ENCODE data around the gene PCSK9.
"Not testable (repeated sequence)": the region's sequence is repeated elsewhere in the genome, so short reads cannot be mapped to it uniquely, and the experiment has no call there.

The PCSK9 gene

DNA sequence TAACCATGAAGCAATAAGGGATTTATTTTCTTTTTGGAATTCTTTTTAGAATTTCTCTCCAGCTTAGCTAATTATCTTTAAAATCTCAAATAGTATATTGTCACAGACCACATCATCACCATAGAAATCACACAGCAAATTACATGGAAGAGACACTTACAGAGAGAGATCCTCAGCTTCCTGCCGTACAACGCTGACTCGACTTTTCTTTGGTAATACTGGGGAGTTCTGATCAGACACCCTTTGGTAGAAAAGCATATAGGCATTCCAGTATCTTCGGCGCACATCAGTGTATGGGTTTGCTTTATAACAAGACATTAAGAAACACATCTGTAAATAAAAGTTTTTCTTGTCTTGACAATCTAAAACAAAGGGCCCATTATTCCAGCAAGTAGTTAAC is 55.7 kb downstream of the PCSK9 start:
- peaks cover 15% of the 10 kb centered on the region for H3K36me3 ChIP-seq (replicated peaks; ENCODE audit: low read depth, low read length)
- H3K27ac ChIP-seq (ENCODE audit: low read length): no peak overlapping the region
- H3K4me3 ChIP-seq (ENCODE audit: low read length): no peak overlapping the region
- no peaks in the 10 kb centered on the region for H3K9me3 ChIP-seq (ENCODE audit: insufficient read depth, low read length)
- no peaks in the 10 kb centered on the region for H3K4me1 ChIP-seq (ENCODE audit: low read length)
- no peaks in the 10 kb centered on the region for H3K79me2 ChIP-seq (ENCODE audit: low read length)
- no peaks in the 10 kb centered on the region for H4K20me1 ChIP-seq (ENCODE audit: insufficient read depth, low read length)
- H3K4me2 ChIP-seq (ENCODE audit: low read length): no peak overlapping the region
- H3K27me3 ChIP-seq (ENCODE audit: low read depth, low read length): no peaks in the 10 kb centered on the region
- no peak overlapping the region for H2AFZ ChIP-seq (ENCODE audit: low read depth, low read length)
- TF ChIP-seq, protein P1, sequence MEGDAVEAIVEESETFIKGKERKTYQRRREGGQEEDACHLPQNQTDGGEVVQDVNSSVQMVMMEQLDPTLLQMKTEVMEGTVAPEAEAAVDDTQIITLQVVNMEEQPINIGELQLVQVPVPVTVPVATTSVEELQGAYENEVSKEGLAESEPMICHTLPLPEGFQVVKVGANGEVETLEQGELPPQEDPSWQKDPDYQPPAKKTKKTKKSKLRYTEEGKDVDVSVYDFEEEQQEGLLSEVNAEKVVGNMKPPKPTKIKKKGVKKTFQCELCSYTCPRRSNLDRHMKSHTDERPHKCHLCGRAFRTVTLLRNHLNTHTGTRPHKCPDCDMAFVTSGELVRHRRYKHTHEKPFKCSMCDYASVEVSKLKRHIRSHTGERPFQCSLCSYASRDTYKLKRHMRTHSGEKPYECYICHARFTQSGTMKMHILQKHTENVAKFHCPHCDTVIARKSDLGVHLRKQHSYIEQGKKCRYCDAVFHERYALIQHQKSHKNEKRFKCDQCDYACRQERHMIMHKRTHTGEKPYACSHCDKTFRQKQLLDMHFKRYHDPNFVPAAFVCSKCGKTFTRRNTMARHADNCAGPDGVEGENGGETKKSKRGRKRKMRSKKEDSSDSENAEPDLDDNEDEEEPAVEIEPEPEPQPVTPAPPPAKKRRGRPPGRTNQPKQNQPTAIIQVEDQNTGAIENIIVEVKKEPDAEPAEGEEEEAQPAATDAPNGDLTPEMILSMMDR (IDR thresholded peaks at IDR 0.05; ENCODE audit: low read depth, low read length): no peak
- no peak for TF ChIP-seq EZH2phosphoT487 (IDR thresholded peaks at IDR 0.05; ENCODE audit: low read depth)
- no peak overlapping the region for H3K9ac ChIP-seq (ENCODE audit: low read length)

DNA sequence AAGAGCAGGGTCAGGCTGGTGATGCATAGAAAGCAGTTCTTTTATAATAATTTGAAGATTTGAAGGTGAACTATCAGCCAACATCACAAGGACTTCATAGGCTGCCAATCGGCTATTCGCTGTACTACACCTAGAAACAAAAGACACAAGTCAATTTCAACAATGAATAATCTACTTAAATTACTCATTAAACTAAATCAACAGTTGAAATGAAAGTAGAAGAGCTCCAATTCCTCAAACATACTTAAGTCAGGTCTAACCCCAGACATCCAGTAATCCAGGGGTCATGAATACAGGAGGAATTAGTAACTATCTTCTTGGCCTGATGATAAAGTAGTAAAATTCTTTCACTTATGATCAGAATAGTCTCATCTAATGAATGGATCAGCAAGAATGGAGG is 64.5 kb downstream of the PCSK9 start:
- no peaks in the 10 kb centered on the region for H4K20me1 ChIP-seq (ENCODE audit: insufficient read depth, low read length)
- no peaks in the 10 kb centered on the region for H3K27me3 ChIP-seq (ENCODE audit: low read depth, low read length)
- peaks cover 21% of the 10 kb centered on the region for H3K36me3 ChIP-seq (replicated peaks; ENCODE audit: low read depth, low read length)
- no peak overlapping the region for H3K9ac ChIP-seq (ENCODE audit: low read length)
- no peak overlapping the region for H3K27ac ChIP-seq (ENCODE audit: low read length)
- H3K4me1 ChIP-seq (ENCODE audit: low read length): no peaks in the 10 kb centered on the region
- no peaks in the 10 kb centered on the region for H3K79me2 ChIP-seq (ENCODE audit: low read length)
- no peak overlapping the region for H2AFZ ChIP-seq (ENCODE audit: low read depth, low read length)
- H3K9me3 ChIP-seq (ENCODE audit: insufficient read depth, low read length): no peaks in the 10 kb centered on the region
- no peak overlapping the region for H3K4me2 ChIP-seq (ENCODE audit: low read length)
- H3K4me3 ChIP-seq (ENCODE audit: low read length): no peak overlapping the region
- TF ChIP-seq, protein P1 (IDR thresholded peaks at IDR 0.05; ENCODE audit: low read depth, low read length): no peak
- no peak for TF ChIP-seq EZH2phosphoT487 (IDR thresholded peaks at IDR 0.05; ENCODE audit: low read depth)

DNA sequence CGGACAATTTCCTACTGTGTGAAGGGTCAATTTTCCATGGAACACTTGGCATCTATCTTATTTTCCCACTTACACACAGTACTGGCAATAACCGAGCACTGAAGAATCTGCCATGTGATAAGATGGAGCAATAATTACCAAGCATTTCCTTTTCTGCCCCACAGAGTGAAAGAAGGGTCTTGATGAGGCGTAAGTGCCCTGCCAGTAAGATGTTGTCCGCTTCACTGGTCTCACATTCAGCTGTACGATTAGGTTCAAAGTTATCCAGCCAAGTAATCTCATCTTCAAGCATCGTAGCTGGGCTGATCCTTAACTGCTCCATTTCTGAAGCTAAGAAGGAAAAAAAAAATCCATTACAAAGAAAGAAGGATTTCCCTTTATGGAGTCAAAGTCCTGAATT is 67.8 kb downstream of the PCSK9 start:
- Histone ChIP-seq H4K20me1 (ENCODE audit: insufficient read depth, low read length) (no peaks in the 10 kb centered on the region), H3K27ac (ENCODE audit: low read length) (no peak overlapping the region), H3K9ac (ENCODE audit: low read length) (no peak overlapping the region), H3K79me2 (ENCODE audit: low read length) (no peaks in the 10 kb centered on the region), H2AFZ (ENCODE audit: low read depth, low read length) (no peak overlapping the region), H3K4me3 (ENCODE audit: low read length) (no peak overlapping the region), H3K4me2 (ENCODE audit: low read length) (no peak overlapping the region), H3K9me3 (ENCODE audit: insufficient read depth, low read length) (no peaks in the 10 kb centered on the region), H3K4me1 (ENCODE audit: low read length) (no peaks in the 10 kb centered on the region), H3K27me3 (ENCODE audit: low read depth, low read length) (no peaks in the 10 kb centered on the region), H3K36me3 (replicated peaks; ENCODE audit: low read depth, low read length) (peaks cover 17% of the 10 kb centered on the region)
- TF ChIP-seq, protein P1 (IDR thresholded peaks at IDR 0.05; ENCODE audit: low read depth, low read length): no peak
- TF ChIP-seq EZH2phosphoT487 (IDR thresholded peaks at IDR 0.05; ENCODE audit: low read depth): no peak

DNA sequence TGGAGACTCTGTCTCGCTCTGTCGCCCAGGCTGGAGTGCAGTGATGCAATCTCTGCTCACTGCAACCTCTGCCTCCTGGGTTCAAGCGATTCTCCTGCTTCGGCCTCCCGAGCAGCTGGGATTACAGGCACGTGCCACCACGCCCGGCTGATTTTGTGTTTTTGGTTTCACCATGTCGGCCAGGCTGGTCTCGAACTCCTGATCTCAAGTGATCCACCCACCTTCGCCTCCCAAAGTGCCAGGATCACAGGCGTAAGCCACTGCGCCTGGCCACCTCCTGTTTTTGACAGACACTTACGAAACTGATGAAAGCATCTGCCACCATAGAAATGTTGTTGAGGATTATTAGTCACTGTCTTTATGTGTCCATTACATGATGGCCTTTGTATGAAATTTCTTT is 69.7 kb downstream of the PCSK9 start:
- not testable (repeated sequence) for H2AFZ ChIP-seq (ENCODE audit: low read depth, low read length)

More for the DNA sequence above, 69.7 kb downstream of the PCSK9 start:
- H3K9me3 ChIP-seq (ENCODE audit: insufficient read depth, low read length); H3K9ac ChIP-seq (ENCODE audit: low read length); H3K27ac ChIP-seq (ENCODE audit: low read length); H3K79me2 ChIP-seq (ENCODE audit: low read length); H3K27me3 ChIP-seq (ENCODE audit: low read depth, low read length); H3K4me3 ChIP-seq (ENCODE audit: low read length); H4K20me1 ChIP-seq (ENCODE audit: insufficient read depth, low read length); H3K4me2 ChIP-seq (ENCODE audit: low read length); H3K36me3 ChIP-seq (replicated peaks; ENCODE audit: low read depth, low read length); H3K4me1 ChIP-seq (ENCODE audit: low read length): not testable (repeated sequence)

All from OCI-LY3 (cell line).